HFFc6 (cell line): ENCODE measurements around the gene SPRYD7. TPM values are rescaled to one million over a fixed set of nuclear protein-coding genes. Genes with fewer than 3 reads are reported as not detected.

Experiments used
- DNase-seq: peaks from one replicate; pipeline ENCODE4 v3.0.0-alpha.2; 2018
- H3K27ac Mint-ChIP-seq: 2 replicates; pipeline ENCODE4 v1.8.0; 2020; ENCODE audit warnings: mild to moderate bottlenecking, mixed read lengths
- H3K27me3 Mint-ChIP-seq: 2 replicates; pipeline ENCODE4 v1.8.0; 2021; ENCODE audit warnings: mild to moderate bottlenecking, moderate library complexity, mixed read lengths; ENCODE audit not compliant: insufficient read depth
- H3K36me3 Mint-ChIP-seq: 2 replicates; pipeline ENCODE4 v1.8.0; 2021; ENCODE audit warnings: low read depth, mixed read lengths
- H3K4me1 Mint-ChIP-seq: 2 replicates; pipeline ENCODE4 v1.8.0; 2020; ENCODE audit warnings: low read depth, mixed read lengths
- H3K4me3 Mint-ChIP-seq: 2 replicates; pipeline ENCODE4 v1.8.0; 2020; ENCODE audit warnings: mild to moderate bottlenecking, moderate library complexity, mixed read lengths
- H3K9me3 Mint-ChIP-seq: 2 replicates; pipeline ENCODE4 v1.8.0; 2020; ENCODE audit warnings: mild to moderate bottlenecking, mixed read lengths
- CTCF ChIP-seq: fragments of 200-600 bp; sonication (generic); IDR thresholded peaks from 2 replicates; pipeline ENCODE4 v1.5.0; 2021; ENCODE audit warnings: antibody characterized with exemption, mild to moderate bottlenecking
- total RNA-seq, 6 experiments: library from RNA; stranded (reverse); fragmentation: NEBNext Ultra II Directional; extraction: Animal tissue kit (Norgen Biotek cat#: 25700); gene quantifications; 2 replicates in 1 of 6; 3 replicates in 5 of 6; pipeline ENCODE4 v1.2.3, GENCODE V29; 2021

Gene SPRYD7
- total RNA-seq, 6 experiments from 2014 or later, result 15.1 to 19.3 (median 17.9) TPM

GRCh38 chr13:49869519-49869918 is 66.6 kb downstream of the SPRYD7 start:
- peak; percentile 62 for TF ChIP-seq CTCF
- Mint-ChIP-seq H3K9me3 (peaks cover 8% of the 10 kb centered on the region), H3K4me1 (no peaks in the 10 kb centered on the region), H3K27me3 (peaks cover 1% of the 10 kb centered on the region; the same call in 1 of the 2 replicates), H3K4me3 (no peak overlapping the region), H3K27ac (no peak overlapping the region), H3K36me3 (peaks cover 5% of the 10 kb centered on the region)
- peak; percentile 18 for DNase-seq

- no peak overlapping the region for H3K4me3 Mint-ChIP-seq
- H3K27ac Mint-ChIP-seq, result no peak overlapping the region
- no peak for TF ChIP-seq CTCF
- H3K9me3 Mint-ChIP-seq, result no peaks in the 10 kb centered on the region
- H3K4me1 Mint-ChIP-seq, result no peaks in the 10 kb centered on the region
- peaks cover 1% of the 10 kb centered on the region; the same call in 1 of the 2 replicates for H3K27me3 Mint-ChIP-seq
- DNase-seq, result no peak
- no peaks in the 10 kb centered on the region for H3K36me3 Mint-ChIP-seq
These were observed 68.3 kb downstream of the SPRYD7 start for GRCh38 chr13:49867834-49868233.

- H3K27me3 Mint-ChIP-seq, result peaks cover 1% of the 10 kb centered on the region; the same call in 1 of the 2 replicates
- no peaks in the 10 kb centered on the region for H3K36me3 Mint-ChIP-seq
- no peaks in the 10 kb centered on the region for H3K4me1 Mint-ChIP-seq
- TF ChIP-seq CTCF, result no peak
- no peak overlapping the region for H3K27ac Mint-ChIP-seq
- no peak overlapping the region for H3K4me3 Mint-ChIP-seq
- DNase-seq, result no peak
- no peaks in the 10 kb centered on the region for H3K9me3 Mint-ChIP-seq
These were observed 70.9 kb downstream of the SPRYD7 start for GRCh38 chr13:49865218-49865617.

GRCh38 chr13:49864509-49864908 is 71.6 kb downstream of the SPRYD7 start:
- TF ChIP-seq CTCF, result no peak
- peaks cover 1% of the 10 kb centered on the region; the same call in 1 of the 2 replicates for H3K27me3 Mint-ChIP-seq

More at GRCh38 chr13:49864509-49864908, 71.6 kb downstream of the SPRYD7 start:
- Mint-ChIP-seq H3K36me3 (no peaks in the 10 kb centered on the region), H3K4me1 (peaks cover 5% of the 10 kb centered on the region), H3K9me3 (no peaks in the 10 kb centered on the region), H3K4me3 (no peak overlapping the region), H3K27ac (no peak overlapping the region)
- no peak for DNase-seq

Other genes with a start within 250 kb of the SPRYD7 start
- gene EBPL, start 244.9 kb downstream of the SPRYD7 start, total RNA-seq, result 10 to 100 TPM; 69.5 to 82.8 (median 75.5) TPM
- 10 to 100 TPM; 57.2 to 74.4 (median 65.6) TPM for gene KPNA3, start 143.7 kb downstream of the SPRYD7 start, total RNA-seq
- 10 to 100 TPM; 15.2 to 20.3 (median 18.7) TPM for gene TRIM13, start 60.7 kb upstream of the SPRYD7 start, total RNA-seq
- 1 to 10 TPM in 1 of 6 experiments, under 1 TPM in 4, not detected in 1; 0.17 to 1.3 (median 0.30) TPM for gene KCNRG, start 79.1 kb upstream of the SPRYD7 start, total RNA-seq